NCI-H2196 treated with DMSO at 0.1 percent for 48 hours (cell line): ENCODE measurements around the gene RAB4B.
"Not testable (repeated sequence)": the region's sequence is repeated elsewhere in the genome, so short reads cannot be mapped to it uniquely, and the experiment has no call there.

ENCODE experiments used
- DNase-seq: peaks from one replicate; lab custom pipeline; 2025; ENCODE audit not compliant: unreplicated experiment; lab: John Stamatoyannopoulos, UW

The RAB4B gene

GRCh38 chr19:40750874-40751537 lies 27.0 kb upstream of the RAB4B start, which contains the start of gene SNRPA:
TSS of gene SNRPA (plus strand) at chr19:40751203. CDS start at chr19:40751409, 206 bp downstream.
- peak; percentile 92 for DNase-seq

GRCh38 chr19:40752257-40752781 lies 25.7 kb upstream of the RAB4B start:
- DNase-seq, result no peak

GRCh38 chr19:40754611-40755247 lies 23.3 kb upstream of the RAB4B start:
- DNase-seq, result no peak

- no peak for DNase-seq
These were observed 22.8 kb upstream of the RAB4B start for GRCh38 chr19:40755248-40755624.

- DNase-seq, result no peak
These were observed 22.3 kb upstream of the RAB4B start for GRCh38 chr19:40755791-40756190.

- no peak for DNase-seq
These were observed 21.4 kb upstream of the RAB4B start for GRCh38 chr19:40756502-40757110.

GRCh38 chr19:40758491-40758890 lies 19.6 kb upstream of the RAB4B start:
- no peak for DNase-seq

- DNase-seq, result no peak
These were observed 18.7 kb upstream of the RAB4B start for GRCh38 chr19:40759352-40759751.

GRCh38 chr19:40762754-40763470 lies 15.1 kb upstream of the RAB4B start:
- no peak for DNase-seq

GRCh38 chr19:40763526-40763925 lies 14.5 kb upstream of the RAB4B start:
- DNase-seq, result no peak

- no peak for DNase-seq
These were observed 14.1 kb upstream of the RAB4B start for GRCh38 chr19:40763963-40764362.

- DNase-seq, result not testable (repeated sequence)
These were observed 11.7 kb upstream of the RAB4B start for GRCh38 chr19:40766385-40766784.

- no peak for DNase-seq
These were observed 9.2 kb upstream of the RAB4B start for GRCh38 chr19:40768869-40769268.

- not testable (repeated sequence) for DNase-seq
These were observed 6.8 kb upstream of the RAB4B start for GRCh38 chr19:40771101-40771862.

GRCh38 chr19:40774916-40775631 lies 3.0 kb upstream of the RAB4B start, which contains the start of gene MIA:
TSS of gene MIA (plus strand) at chr19:40775521. CDS start at chr19:40775543, 22 bp downstream.
- no peak for DNase-seq

GRCh38 chr19:40775632-40776022 lies 2.4 kb upstream of the RAB4B start:
- no peak for DNase-seq

GRCh38 chr19:40776364-40776763 lies 1.7 kb upstream of the RAB4B start:
- no peak for DNase-seq

- DNase-seq, result peak; percentile 75
These were observed 959 bp upstream of the RAB4B start for GRCh38 chr19:40776932-40777644.

- no peak for DNase-seq
These were observed 456 bp upstream of the RAB4B start for GRCh38 chr19:40777645-40777936.
